Measurements from ENCODE around the gene ZNF474.

Gene ZNF474

GRCh38 chr5:122180146-122180712, 50.9 kb downstream of the ZNF474 start:
- H3K4me3 ChIP-seq (replicated peaks; ENCODE audit: low read depth, low read length) = no peak overlapping the region
- TF ChIP-seq CTCF (IDR thresholded peaks at IDR 0.05; ENCODE audit: low read length, missing control alignments) = no peak
- no peak for DNase-seq (ENCODE audit: low read depth)

GRCh38 chr5:122180863-122181548, 51.7 kb downstream of the ZNF474 start:
- TF ChIP-seq CTCF (IDR thresholded peaks at IDR 0.05; ENCODE audit: low read length, missing control alignments) = no peak
- DNase-seq (ENCODE audit: low read depth) = peak; percentile 80
- no peak overlapping the region for H3K4me3 ChIP-seq (replicated peaks; ENCODE audit: low read depth, low read length)

- no peak for TF ChIP-seq CTCF (IDR thresholded peaks at IDR 0.05; ENCODE audit: low read length, missing control alignments)
- DNase-seq (ENCODE audit: low read depth) = no peak
- H3K4me3 ChIP-seq (replicated peaks; ENCODE audit: low read depth, low read length) = no peak overlapping the region
Measured at GRCh38 chr5:122181863-122182262, 52.5 kb downstream of the ZNF474 start.

GRCh38 chr5:122182491-122182921, 53.2 kb downstream of the ZNF474 start:
- peak; percentile 89 for DNase-seq (ENCODE audit: low read depth)
- peak overlapping the region; percentile 11 for H3K4me3 ChIP-seq (replicated peaks; ENCODE audit: low read depth, low read length)
- no peak for TF ChIP-seq CTCF (IDR thresholded peaks at IDR 0.05; ENCODE audit: low read length, missing control alignments)

- H3K4me3 ChIP-seq (replicated peaks; ENCODE audit: low read depth, low read length) = no peak overlapping the region
- TF ChIP-seq CTCF (IDR thresholded peaks at IDR 0.05; ENCODE audit: low read length, missing control alignments) = no peak
- peak; percentile 85 for DNase-seq (ENCODE audit: low read depth)
Measured at GRCh38 chr5:122183098-122183787, 53.9 kb downstream of the ZNF474 start.

- TF ChIP-seq CTCF (IDR thresholded peaks at IDR 0.05; ENCODE audit: low read length, missing control alignments) = no peak
- no peak for DNase-seq (ENCODE audit: low read depth)
- no peak overlapping the region for H3K4me3 ChIP-seq (replicated peaks; ENCODE audit: low read depth, low read length)
Measured at GRCh38 chr5:122183788-122184170, 54.4 kb downstream of the ZNF474 start.

Data from fibroblast of pulmonary artery (primary cell).